RWPE1 (cell line): ENCODE measurements around the gene SLC25A36.
A peak's percentile ranks its signal among the peaks of the same experiment; 100 is the strongest.

Experiments
- CTCF ChIA-PET: fragments of 350-600 bp; sonication (Branson Sonifier 250); formaldehyde crosslinking; extraction: SDS; loops from one replicate; lab custom pipeline; 2021; lab: Yijun Ruan, JAX
- POLR2A ChIA-PET: fragments of 400-600 bp; formaldehyde crosslinking; extraction: SDS; loops from one replicate; lab custom pipeline; 2020; ENCODE audit warnings: antibody characterized with exemption; ENCODE audit not compliant: low non-redundant PET; lab: Yijun Ruan, JAX
- DNase-seq: peaks from one replicate; pipeline ENCODE4 v3.0.0; 2012; ENCODE audit warnings: low spot score
- H3K27ac ChIP-seq: fragments of 450-650 bp; 2 replicates; pipeline ENCODE4 v1.5.1; 2017
- CTCF ChIP-seq: fragments of 450-650 bp; conservative IDR thresholded peaks from 2 replicates; pipeline ENCODE4 v1.5.1; 2017; ENCODE audit warnings: low read depth, mild to moderate bottlenecking

Gene SLC25A36

GRCh38 chr3:140913728-140914127 lies 27.9 kb upstream of the SLC25A36 start:
- ChIA-PET CTCF (no interaction called here), POLR2A (no interaction called here)
- no peak overlapping the region for H3K27ac ChIP-seq
- TF ChIP-seq CTCF: no peak
- no peak for DNase-seq

- H3K27ac ChIP-seq: no peak overlapping the region
- no peak for TF ChIP-seq CTCF
- DNase-seq: no peak
- CTCF ChIA-PET: no interaction called here
- POLR2A ChIA-PET: no interaction called here
Measured at GRCh38 chr3:140914384-140914945, 27.2 kb upstream of the SLC25A36 start.

GRCh38 chr3:140916603-140917002 lies 25.0 kb upstream of the SLC25A36 start:
- no peak overlapping the region for H3K27ac ChIP-seq
- ChIA-PET POLR2A (no interaction called here), CTCF (no interaction called here)
- no peak for TF ChIP-seq CTCF
- DNase-seq: no peak

GRCh38 chr3:140917772-140918171 lies 23.9 kb upstream of the SLC25A36 start:
- no peak for DNase-seq

GRCh38 chr3:140920029-140920428 lies 21.6 kb upstream of the SLC25A36 start:
- ChIA-PET CTCF (interaction anchor here (0.6 kb wide), 1 partner anchor 69 kb away, joined by 3 read pairs; no protein-coding TSS in a partner anchor), POLR2A (no interaction called here)
- H3K27ac ChIP-seq: no peak overlapping the region
- DNase-seq: no peak
- no peak for TF ChIP-seq CTCF

More at GRCh38 chr3:140917772-140918171, 23.9 kb upstream of the SLC25A36 start:
- CTCF ChIA-PET: no interaction called here
- no peak overlapping the region for H3K27ac ChIP-seq
- no peak for TF ChIP-seq CTCF
- POLR2A ChIA-PET: no interaction called here

GRCh38 chr3:140922634-140923033 lies 19.0 kb upstream of the SLC25A36 start:
- ChIA-PET POLR2A (no interaction called here), CTCF (interaction anchor here (0.6 to 1.3 kb wide), 3 partner anchors 11 to 1301 kb away, joined by 3 to 8 read pairs (median 3); no protein-coding TSS in a partner anchor)
- no peak overlapping the region for H3K27ac ChIP-seq
- peak; percentile 48 for DNase-seq
- TF ChIP-seq CTCF: peak; percentile 31; the same call in 1 of the 2 replicates
